ENCODE results near the gene CSTF2T. TPM values are rescaled to one million over a fixed set of nuclear protein-coding genes. Genes with fewer than 3 reads are reported as not detected.

CSTF2T gene
- total RNA-seq, 1 experiment from 2014 or later = 42.1 TPM

- no peaks in the 10 kb centered on the region for H3K23me2 ChIP-seq (ENCODE audit: insufficient read length, low read depth, low read length, poor library complexity, severe bottlenecking)
- no peak overlapping the region for H3T11ph ChIP-seq (ENCODE audit: low read length)
- H2BK5ac ChIP-seq (ENCODE audit: insufficient read length, low read length) = no peak overlapping the region
- H3K9me3 ChIP-seq (ENCODE audit: control insufficient read depth, low read depth, low read length) = no peaks in the 10 kb centered on the region
- H3K56ac ChIP-seq (ENCODE audit: insufficient read length, low read depth, low read length) = no peak overlapping the region
- no peaks in the 10 kb centered on the region for H3K4me1 ChIP-seq (ENCODE audit: insufficient read depth, low read length)
- no peak overlapping the region for H2BK15ac ChIP-seq (ENCODE audit: low read depth, low read length)
- no peak overlapping the region for H4K91ac ChIP-seq (ENCODE audit: insufficient read length, low read depth, low read length)
- H3K27me3 ChIP-seq (ENCODE audit: insufficient read depth, low read length) = no peaks in the 10 kb centered on the region
- no peak overlapping the region for H3K4ac ChIP-seq (ENCODE audit: low read depth, low read length)
- DNase-seq = no peak
- H4K8ac ChIP-seq (replicated peaks; ENCODE audit: insufficient read length, low read depth, low read length) = no peak overlapping the region
- Mint-ChIP-seq H3K36me3 (ENCODE audit: insufficient read depth in 1 of 3, low read depth in 3 of 3) (peaks cover 0 to 15% (median 0%) of the 10 kb centered on the region in 3 experiments; a peak in 2 of 7 replicates), H3K4me3 (no peak overlapping the region), H3K27me3 (ENCODE audit: low read depth) (no peaks in the 10 kb centered on the region), H3K4me1 (peaks cover 2 to 7% of the 10 kb centered on the region in 2 experiments; a peak in 3 of 4 replicates), H3K9me3 (peaks cover 11 to 12% of the 10 kb centered on the region in 2 experiments; a peak in 4 of 5 replicates), H3K27ac (no peak overlapping the region)
- H4K20me1 ChIP-seq (ENCODE audit: control insufficient read depth, insufficient read depth, insufficient read length) = no peaks in the 10 kb centered on the region
- H3K18ac ChIP-seq (ENCODE audit: insufficient read length, low read depth, low read length) = no peak overlapping the region
- H2AK5ac ChIP-seq (ENCODE audit: insufficient read length, low read length) = no peak overlapping the region
- H2AFZ ChIP-seq (ENCODE audit: low read length) = no peak overlapping the region
- H3K79me1 ChIP-seq (ENCODE audit: insufficient read depth, low read depth, low read length, poor library complexity, severe bottlenecking) = no peaks in the 10 kb centered on the region
- H2BK120ac ChIP-seq (ENCODE audit: low read depth, low read length, poor library complexity, severe bottlenecking) = no peak overlapping the region
- H4K5ac ChIP-seq (ENCODE audit: insufficient read length, low read depth, low read length) = no peak overlapping the region
- H3K23ac ChIP-seq (ENCODE audit: insufficient read length, low read depth, low read length) = no peak overlapping the region
- no peak overlapping the region for H2BK20ac ChIP-seq (ENCODE audit: low read depth, low read length, poor library complexity, severe bottlenecking)
- no peak overlapping the region for H2BK12ac ChIP-seq (ENCODE audit: insufficient read length, low read depth, low read length)
- TF ChIP-seq CTCF (conservative IDR thresholded peaks at IDR 0.05) = no peak
- H3K79me2 ChIP-seq (ENCODE audit: insufficient read depth, low read length) = no peaks in the 10 kb centered on the region
- no peak overlapping the region for H3K27ac ChIP-seq (ENCODE audit: insufficient read length, low read depth, low read length)
- no peak overlapping the region for H3K4me2 ChIP-seq (ENCODE audit: insufficient read depth, insufficient read length, low read length)
- no peak overlapping the region for H3K14ac ChIP-seq (ENCODE audit: insufficient read depth, low read length)
- H3K9ac ChIP-seq (ENCODE audit: extremely low read depth, insufficient read length, low read length) = no peak overlapping the region
Observed at GRCh38 chr10:51675088-51675487, 24.3 kb downstream of the CSTF2T start.
